Measurements from ENCODE around the gene TLCD5.

The TLCD5 gene

DNA sequence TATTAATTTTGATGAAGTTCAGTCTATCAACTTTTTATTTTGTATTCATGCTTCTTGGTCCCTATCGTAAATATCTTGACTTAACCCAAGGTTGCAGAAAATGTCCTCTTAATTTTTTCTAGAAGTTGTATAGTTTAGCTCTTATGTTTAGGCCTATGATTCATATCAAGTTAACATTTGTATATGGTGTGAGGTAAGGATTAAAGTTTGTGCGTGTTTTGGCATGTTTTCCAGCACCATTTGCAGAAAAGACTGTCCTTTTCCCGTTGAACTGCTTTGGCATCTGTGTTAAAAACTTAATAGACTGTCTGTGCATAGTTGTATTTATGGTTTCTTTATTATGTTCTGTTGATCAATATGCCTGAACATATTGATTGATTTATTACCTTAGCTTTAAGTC lies 53.4 kb downstream of the TLCD5 start (continued):
- TF ChIP-seq ZFP41 (tag by site-specific recombination; IDR thresholded peaks at IDR 0.05; ENCODE audit: borderline replicate concordance), result no peak

DNA sequence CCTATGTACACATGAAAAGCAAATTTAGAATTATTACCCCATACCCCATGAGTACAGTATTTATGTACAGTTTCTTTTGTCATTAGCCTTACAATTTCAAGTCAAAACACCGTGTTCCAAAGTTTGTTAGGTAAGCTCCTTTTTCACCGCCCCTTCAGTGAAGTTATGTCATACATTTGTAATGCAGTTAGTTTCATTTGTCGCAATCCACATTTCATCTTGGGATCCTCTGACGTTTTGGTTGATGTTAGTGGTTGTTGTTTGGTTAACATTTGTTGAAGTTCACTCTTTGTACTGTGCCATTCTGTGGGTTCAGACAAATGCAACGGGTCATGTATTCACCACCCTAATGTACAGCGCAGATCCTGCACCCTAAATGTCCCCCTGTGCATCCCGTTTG lies 56.3 kb downstream of the TLCD5 start:
- POLR2A ChIA-PET, result no interaction called here
- TF ChIP-seq ZIC2 (tag by site-specific recombination; IDR thresholded peaks at IDR 0.05) (no peak), KLF1 (tag by site-specific recombination; IDR thresholded peaks at IDR 0.05) (no peak), ZNF239 (tag by site-specific recombination; IDR thresholded peaks at IDR 0.05) (no peak), ZNF10 (tag by site-specific recombination; IDR thresholded peaks at IDR 0.05) (no peak), ZNF529 (tag by site-specific recombination; IDR thresholded peaks at IDR 0.05; ENCODE audit: insufficient replicate concordance) (no peak), ZNF830 (tag by site-specific recombination; IDR thresholded peaks at IDR 0.05; ENCODE audit: low read depth) (no peak)
- TF ChIP-seq, protein P1, sequence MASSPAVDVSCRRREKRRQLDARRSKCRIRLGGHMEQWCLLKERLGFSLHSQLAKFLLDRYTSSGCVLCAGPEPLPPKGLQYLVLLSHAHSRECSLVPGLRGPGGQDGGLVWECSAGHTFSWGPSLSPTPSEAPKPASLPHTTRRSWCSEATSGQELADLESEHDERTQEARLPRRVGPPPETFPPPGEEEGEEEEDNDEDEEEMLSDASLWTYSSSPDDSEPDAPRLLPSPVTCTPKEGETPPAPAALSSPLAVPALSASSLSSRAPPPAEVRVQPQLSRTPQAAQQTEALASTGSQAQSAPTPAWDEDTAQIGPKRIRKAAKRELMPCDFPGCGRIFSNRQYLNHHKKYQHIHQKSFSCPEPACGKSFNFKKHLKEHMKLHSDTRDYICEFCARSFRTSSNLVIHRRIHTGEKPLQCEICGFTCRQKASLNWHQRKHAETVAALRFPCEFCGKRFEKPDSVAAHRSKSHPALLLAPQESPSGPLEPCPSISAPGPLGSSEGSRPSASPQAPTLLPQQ (tag by site-specific recombination; IDR thresholded peaks at IDR 0.05), result no peak

More for the DNA sequence above, 56.3 kb downstream of the TLCD5 start:
- CTCF ChIA-PET, result no interaction called here
- Histone ChIP-seq H3K9me3 (ENCODE audit: control insufficient read depth, insufficient read depth, low read depth, low read length) (no peaks in the 10 kb centered on the region), H3K27ac (ENCODE audit: extremely low read depth, low read depth, low read length) (no peak overlapping the region), H3K4me1 (ENCODE audit: control insufficient read depth, insufficient read depth, low read length) (0 out of 2 replicates have a peak, but pooled peaks cover 8% of the 10 kb centered on the region), H3K4me3 (ENCODE audit: low read depth, low read length) (no peak overlapping the region), H3K36me3 (ENCODE audit: control insufficient read depth in 2 of 2, insufficient read depth in 1 of 2, low read length in 2 of 2) (no peaks in the 10 kb centered on the region)

Data from HEK293 (cell line).